ENCODE results near the gene POLQ. TPM values are rescaled to one million over a fixed set of nuclear protein-coding genes. Genes with fewer than 3 reads are reported as not detected.
"Not testable (repeated sequence)": the region's sequence is repeated elsewhere in the genome, so short reads cannot be mapped to it uniquely, and the experiment has no call there.

The POLQ gene
- total RNA-seq, 1 donor from 2014 or later = 2.5 TPM

GRCh38 chr3:121467085-121467484, 78.7 kb downstream of the POLQ start:
- no peaks in the 10 kb centered on the region for H3K36me3 ChIP-seq
- H3K9me3 ChIP-seq = no peaks in the 10 kb centered on the region
- H3K4me3 ChIP-seq = no peak overlapping the region
- H3K27me3 ChIP-seq = no peaks in the 10 kb centered on the region
- intact Hi-C loops (cut with DNase I) = no loop called here
- no peaks in the 10 kb centered on the region for H3K4me1 ChIP-seq
- TF ChIP-seq POLR2A (IDR thresholded peaks at IDR 0.05) = no peak
- TF ChIP-seq POLR2AphosphoS5 (IDR thresholded peaks at IDR 0.05; ENCODE audit: insufficient read depth in 1 of 2, low read depth in 1 of 2) = no peak
- no peak for TF ChIP-seq CTCF (IDR thresholded peaks at IDR 0.05)
- no peak overlapping the region for H3K27ac ChIP-seq
- no peak for DNase-seq (ENCODE audit: extremely low spot score in 2 of 2)

- Histone ChIP-seq H3K4me3 (no peak overlapping the region), H3K36me3 (no peaks in the 10 kb centered on the region), H3K9me3 (no peaks in the 10 kb centered on the region), H3K27me3 (no peaks in the 10 kb centered on the region), H3K4me1 (no peaks in the 10 kb centered on the region), H3K27ac (no peak overlapping the region)
- DNase-seq (ENCODE audit: extremely low spot score in 2 of 2) = no peak
- TF ChIP-seq CTCF (IDR thresholded peaks at IDR 0.05) (no peak), POLR2AphosphoS5 (IDR thresholded peaks at IDR 0.05; ENCODE audit: insufficient read depth in 1 of 2, low read depth in 1 of 2) (no peak), POLR2A (IDR thresholded peaks at IDR 0.05) (no peak)
- intact Hi-C loops (cut with DNase I) = no loop called here
These were observed 82.0 kb downstream of the POLQ start for GRCh38 chr3:121463745-121464144.

- H3K9me3 ChIP-seq = no peaks in the 10 kb centered on the region
- no peak for DNase-seq (ENCODE audit: extremely low spot score in 2 of 2)
- no peaks in the 10 kb centered on the region for H3K27me3 ChIP-seq
- no peaks in the 10 kb centered on the region for H3K36me3 ChIP-seq
- no peak overlapping the region for H3K27ac ChIP-seq
- H3K4me3 ChIP-seq = no peak overlapping the region
- H3K4me1 ChIP-seq = no peaks in the 10 kb centered on the region
- intact Hi-C loops (cut with DNase I) = no loop called here
- no peak for TF ChIP-seq CTCF (IDR thresholded peaks at IDR 0.05)
- TF ChIP-seq POLR2A (IDR thresholded peaks at IDR 0.05) = no peak
- no peak for TF ChIP-seq POLR2AphosphoS5 (IDR thresholded peaks at IDR 0.05; ENCODE audit: insufficient read depth in 1 of 2, low read depth in 1 of 2)
These were observed 83.2 kb downstream of the POLQ start for GRCh38 chr3:121462565-121462964.

- H3K4me1 ChIP-seq; H3K9me3 ChIP-seq; intact Hi-C loops (cut with DNase I): not testable (repeated sequence)
These were observed 94.0 kb downstream of the POLQ start for GRCh38 chr3:121451752-121452151.

GRCh38 chr3:121443456-121443855, 102.3 kb downstream of the POLQ start:
- intact Hi-C loops (cut with DNase I) = no loop called here
- Histone ChIP-seq H3K27me3 (no peaks in the 10 kb centered on the region), H3K4me1 (no peaks in the 10 kb centered on the region), H3K27ac (no peak overlapping the region), H3K9me3 (no peaks in the 10 kb centered on the region), H3K4me3 (no peak overlapping the region), H3K36me3 (no peaks in the 10 kb centered on the region)
- no peak for DNase-seq (ENCODE audit: extremely low spot score in 2 of 2)
- TF ChIP-seq CTCF (IDR thresholded peaks at IDR 0.05) (no peak), POLR2A (IDR thresholded peaks at IDR 0.05) (no peak), POLR2AphosphoS5 (IDR thresholded peaks at IDR 0.05; ENCODE audit: insufficient read depth in 1 of 2, low read depth in 1 of 2) (no peak)

More at GRCh38 chr3:121451752-121452151, 94.0 kb downstream of the POLQ start:
- not testable (repeated sequence) for H3K4me3 ChIP-seq; DNase-seq (ENCODE audit: extremely low spot score in 2 of 2); H3K27me3 ChIP-seq; H3K36me3 ChIP-seq; H3K27ac ChIP-seq

GRCh38 chr3:121436641-121437040, 109.1 kb downstream of the POLQ start:
- intact Hi-C loops (cut with DNase I) = no loop called here
- TF ChIP-seq POLR2A (IDR thresholded peaks at IDR 0.05) = no peak
- no peak for TF ChIP-seq POLR2AphosphoS5 (IDR thresholded peaks at IDR 0.05; ENCODE audit: insufficient read depth in 1 of 2, low read depth in 1 of 2)
- no peak for TF ChIP-seq CTCF (IDR thresholded peaks at IDR 0.05)
- H3K27ac ChIP-seq = no peak overlapping the region

More at GRCh38 chr3:121436641-121437040, 109.1 kb downstream of the POLQ start:
- Histone ChIP-seq H3K4me1 (no peaks in the 10 kb centered on the region), H3K4me3 (no peak overlapping the region), H3K27me3 (no peaks in the 10 kb centered on the region), H3K9me3 (no peaks in the 10 kb centered on the region), H3K36me3 (no peaks in the 10 kb centered on the region)
- no peak for DNase-seq (ENCODE audit: extremely low spot score in 2 of 2)
